Glutamatergic neuron (in vitro differentiated cells): ENCODE measurements around the gene MRO. TPM values are rescaled to one million over a fixed set of nuclear protein-coding genes. Genes with fewer than 3 reads are reported as not detected.
"Not testable (repeated sequence)": the region's sequence is repeated elsewhere in the genome, so short reads cannot be mapped to it uniquely, and the experiment has no call there.

ENCODE experiments used
- DNase-seq: peaks from one replicate; pipeline ENCODE4 v3.0.0; 2022
- H3K27ac Mint-ChIP-seq: one replicate; pipeline ENCODE4 v1.8.0; 2020; ENCODE audit warnings: mild to moderate bottlenecking, mixed read lengths, inconsistent platforms; ENCODE audit not compliant: unreplicated experiment
- H3K27me3 Mint-ChIP-seq: one replicate; pipeline ENCODE4 v1.8.0; 2020; ENCODE audit warnings: mild to moderate bottlenecking, moderate library complexity, mixed read lengths, inconsistent platforms; ENCODE audit not compliant: unreplicated experiment
- H3K36me3 Mint-ChIP-seq: one replicate; pipeline ENCODE4 v1.8.0; 2020; ENCODE audit warnings: mild to moderate bottlenecking, mixed read lengths, inconsistent platforms; ENCODE audit not compliant: unreplicated experiment
- H3K4me1 Mint-ChIP-seq: one replicate; pipeline ENCODE4 v1.8.0; 2020; ENCODE audit warnings: mild to moderate bottlenecking, low read depth, mixed read lengths, inconsistent platforms; ENCODE audit not compliant: unreplicated experiment
- H3K4me3 Mint-ChIP-seq: one replicate; pipeline ENCODE4 v1.8.0; 2020; ENCODE audit warnings: mild to moderate bottlenecking, mixed read lengths, inconsistent platforms; ENCODE audit not compliant: unreplicated experiment
- H3K9me3 Mint-ChIP-seq: one replicate; pipeline ENCODE4 v1.8.0; 2020; ENCODE audit warnings: mild to moderate bottlenecking, moderate library complexity, mixed read lengths, inconsistent platforms; ENCODE audit not compliant: unreplicated experiment
- total RNA-seq: library from RNA; stranded (reverse); fragmentation: NEBNext Ultra II Directional; extraction: Animal tissue kit (Norgen Biotek cat#: 25700); gene quantifications from one replicate; pipeline ENCODE4 v1.2.1, GENCODE V29; 2021; ENCODE audit not compliant: unreplicated experiment
- TF ChIP-seq, protein P1 (sequence below): fragments of 200-600 bp; sonication (generic); IDR thresholded peaks from one replicate; pipeline ENCODE4 v1.5.0; 2021; ENCODE audit not compliant: partially characterized antibody, unreplicated experiment

The MRO gene
- total RNA-seq, 1 donor from 2014 or later = not detected

DNA sequence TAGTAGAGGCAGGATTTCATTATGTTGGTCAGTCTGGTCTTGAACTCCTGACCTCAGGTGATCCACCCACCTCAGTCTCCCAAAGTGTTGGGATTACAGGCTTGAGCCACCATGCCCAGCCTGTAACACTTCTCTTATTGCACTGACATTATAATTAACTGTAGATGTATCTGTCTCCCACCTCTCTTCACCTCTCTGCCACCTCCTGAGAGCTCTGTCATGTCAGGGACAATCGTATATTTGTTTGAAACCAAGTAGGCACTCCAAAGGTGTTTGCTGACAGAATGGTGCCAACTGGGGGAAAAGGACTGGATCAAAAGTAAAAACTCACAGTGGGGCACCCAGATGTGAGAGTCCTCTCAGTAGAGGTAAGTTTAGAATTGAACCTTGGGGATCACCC, 41.8 kb upstream of the MRO start:
- no peak for DNase-seq
- Mint-ChIP-seq H3K4me1 (peaks cover 6% of the 10 kb centered on the region), H3K27ac (no peak overlapping the region), H3K36me3 (no peaks in the 10 kb centered on the region), H3K9me3 (no peaks in the 10 kb centered on the region), H3K4me3 (no peak overlapping the region), H3K27me3 (no peaks in the 10 kb centered on the region)
- TF ChIP-seq, protein P1, sequence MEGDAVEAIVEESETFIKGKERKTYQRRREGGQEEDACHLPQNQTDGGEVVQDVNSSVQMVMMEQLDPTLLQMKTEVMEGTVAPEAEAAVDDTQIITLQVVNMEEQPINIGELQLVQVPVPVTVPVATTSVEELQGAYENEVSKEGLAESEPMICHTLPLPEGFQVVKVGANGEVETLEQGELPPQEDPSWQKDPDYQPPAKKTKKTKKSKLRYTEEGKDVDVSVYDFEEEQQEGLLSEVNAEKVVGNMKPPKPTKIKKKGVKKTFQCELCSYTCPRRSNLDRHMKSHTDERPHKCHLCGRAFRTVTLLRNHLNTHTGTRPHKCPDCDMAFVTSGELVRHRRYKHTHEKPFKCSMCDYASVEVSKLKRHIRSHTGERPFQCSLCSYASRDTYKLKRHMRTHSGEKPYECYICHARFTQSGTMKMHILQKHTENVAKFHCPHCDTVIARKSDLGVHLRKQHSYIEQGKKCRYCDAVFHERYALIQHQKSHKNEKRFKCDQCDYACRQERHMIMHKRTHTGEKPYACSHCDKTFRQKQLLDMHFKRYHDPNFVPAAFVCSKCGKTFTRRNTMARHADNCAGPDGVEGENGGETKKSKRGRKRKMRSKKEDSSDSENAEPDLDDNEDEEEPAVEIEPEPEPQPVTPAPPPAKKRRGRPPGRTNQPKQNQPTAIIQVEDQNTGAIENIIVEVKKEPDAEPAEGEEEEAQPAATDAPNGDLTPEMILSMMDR = no peak

DNA sequence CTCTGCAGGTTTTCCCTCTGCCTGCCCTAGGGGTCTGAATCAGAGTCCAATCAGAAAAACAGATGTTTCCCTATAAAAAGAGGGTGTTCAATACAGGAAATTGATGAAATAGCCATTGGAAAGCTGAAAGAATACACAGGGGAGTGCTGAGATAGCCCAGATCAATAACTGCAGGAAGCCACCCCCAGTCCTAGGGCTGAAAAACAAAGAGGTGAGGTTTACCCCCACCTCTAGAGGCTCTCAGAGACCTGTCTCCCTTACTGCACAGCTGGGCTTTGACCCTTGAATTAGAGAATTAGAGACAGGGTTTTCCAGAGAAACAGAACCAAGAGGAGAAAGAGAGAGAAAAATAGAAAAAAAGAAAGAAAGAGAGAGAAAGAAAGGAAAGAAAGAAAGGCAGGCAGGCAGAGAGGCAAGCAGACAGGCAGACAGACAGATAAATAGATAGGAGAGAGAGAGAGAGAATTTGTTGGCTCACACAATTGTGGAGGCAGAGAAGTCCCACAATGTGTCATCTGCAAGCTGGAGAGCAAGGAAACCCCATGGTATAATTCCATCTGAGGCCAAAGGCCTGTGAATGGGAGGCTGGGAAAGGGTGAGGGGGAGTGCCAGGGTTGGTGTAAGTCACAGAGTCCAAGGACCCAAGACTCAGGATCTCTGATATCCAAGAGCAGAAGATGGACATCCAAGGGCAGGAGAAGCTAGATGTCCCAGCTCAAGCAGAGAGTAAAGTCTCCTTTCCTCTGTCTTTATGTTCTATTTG, 40.2 kb upstream of the MRO start:
- TF ChIP-seq, protein P1 = no peak
- Mint-ChIP-seq H3K9me3 (no peaks in the 10 kb centered on the region), H3K27me3 (no peaks in the 10 kb centered on the region), H3K4me1 (peaks cover 6% of the 10 kb centered on the region), H3K27ac (peak overlapping the region; percentile 63), H3K4me3 (peak overlapping the region; percentile 50), H3K36me3 (no peaks in the 10 kb centered on the region)
- DNase-seq = no peak

DNA sequence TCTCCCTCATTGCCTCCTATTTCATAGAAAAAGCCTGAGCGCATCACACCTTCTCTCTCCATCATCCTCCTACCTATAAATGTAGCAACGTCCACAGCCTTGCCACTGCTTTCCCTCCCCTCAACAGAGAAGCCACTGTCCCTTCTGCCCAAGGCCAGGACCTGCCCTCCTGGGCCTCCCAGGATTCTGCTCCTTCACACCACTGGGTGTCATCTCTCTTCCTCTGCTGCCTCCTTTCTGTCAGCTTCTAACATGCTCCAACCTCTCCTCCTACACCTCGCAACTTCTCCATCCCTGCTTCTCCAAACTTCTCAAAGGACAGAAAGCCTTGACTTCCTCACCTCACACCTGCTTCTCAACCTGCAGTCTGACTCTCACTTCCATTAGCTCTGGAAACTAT, 37.9 kb upstream of the MRO start:
- no peak for DNase-seq
- peaks cover 6% of the 10 kb centered on the region for H3K4me1 Mint-ChIP-seq
- no peak overlapping the region for H3K4me3 Mint-ChIP-seq
- H3K9me3 Mint-ChIP-seq = peaks cover 1% of the 10 kb centered on the region
- H3K27ac Mint-ChIP-seq = no peak overlapping the region
- no peaks in the 10 kb centered on the region for H3K36me3 Mint-ChIP-seq
- TF ChIP-seq, protein P1 = no peak
- no peaks in the 10 kb centered on the region for H3K27me3 Mint-ChIP-seq

DNA sequence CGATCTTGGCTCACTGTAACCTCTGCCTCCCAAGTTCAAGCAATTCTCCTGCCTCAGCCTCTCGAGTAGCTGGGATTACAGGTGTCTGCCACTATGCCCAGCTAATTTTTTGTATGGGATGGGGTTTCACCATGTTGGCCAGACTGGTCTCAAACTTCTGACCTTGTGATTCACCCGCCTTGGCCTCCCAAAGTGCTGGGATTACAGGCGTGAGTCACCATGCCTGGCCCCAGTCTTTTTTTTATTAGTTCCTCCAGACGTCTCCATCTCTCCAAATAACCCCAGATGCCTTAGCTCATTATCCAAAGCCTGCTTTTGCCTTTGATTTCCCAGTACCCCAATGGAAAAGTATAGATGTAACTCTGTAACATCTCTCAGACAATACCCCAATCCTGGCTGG, 37.4 kb upstream of the MRO start:
- H3K27ac Mint-ChIP-seq, H3K27me3 Mint-ChIP-seq, H3K4me3 Mint-ChIP-seq, H3K36me3 Mint-ChIP-seq, DNase-seq, H3K4me1 Mint-ChIP-seq, H3K9me3 Mint-ChIP-seq: not testable (repeated sequence)

DNA sequence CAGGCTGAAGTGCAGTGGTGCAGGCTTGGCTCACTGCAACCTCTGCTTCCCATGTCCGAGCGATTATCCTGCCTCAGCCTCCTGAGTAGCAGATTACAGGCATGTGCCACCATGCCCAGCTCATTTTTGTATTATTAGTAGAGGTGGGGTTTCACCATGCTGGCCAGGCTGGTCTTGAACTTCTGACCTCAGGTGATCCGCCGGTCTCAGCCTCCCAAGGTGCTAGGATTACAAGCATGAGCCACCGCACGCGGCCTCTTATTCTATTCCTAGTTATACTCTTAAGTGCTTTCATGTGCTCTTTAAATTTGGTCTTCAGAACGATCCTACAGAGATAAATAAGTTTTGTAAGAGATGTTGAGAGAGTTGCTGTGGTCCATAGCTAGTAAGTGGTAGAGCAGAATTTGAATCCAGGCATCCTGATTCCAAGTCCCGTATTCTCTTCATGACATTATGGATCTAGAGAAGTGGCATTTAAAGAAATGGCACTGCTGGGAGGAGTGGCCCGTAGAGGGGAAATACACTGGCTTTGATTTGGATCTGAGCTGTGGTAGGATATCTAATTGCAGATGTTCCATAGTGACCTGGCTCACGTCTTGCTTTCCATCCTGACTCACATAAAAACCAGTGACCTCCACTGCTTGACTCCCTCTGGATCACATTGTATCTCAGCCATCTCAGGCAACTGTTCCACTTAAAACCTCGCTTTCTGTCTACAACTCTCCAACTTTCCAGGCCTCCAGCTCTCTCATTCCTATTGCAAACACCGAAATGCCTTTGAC, 36.4 kb upstream of the MRO start:
- DNase-seq = no peak
- TF ChIP-seq, protein P1 = no peak
- Mint-ChIP-seq H3K4me1 (peaks cover 6% of the 10 kb centered on the region), H3K27ac (no peak overlapping the region), H3K27me3 (peaks cover 5% of the 10 kb centered on the region), H3K9me3 (peaks cover 4% of the 10 kb centered on the region), H3K36me3 (no peaks in the 10 kb centered on the region), H3K4me3 (no peak overlapping the region)
